IMR-90 (cell line): ENCODE data around the gene POLR3A. TPM values are rescaled to one million over a fixed set of nuclear protein-coding genes. Genes with fewer than 3 reads are reported as not detected.

Source experiments
- ATAC-seq: fragments of 200-7000 bp; cut with Tn5 transposase; 2 replicates; pipeline ENCODE4 v1.9.1; 2020; ENCODE audit warnings: low read depth, mild to moderate bottlenecking, moderate library complexity
- BruUV-seq: library from RNA; stranded (reverse); fragments of 400-500 nt; replicated peaks from 2 replicates; lab custom pipeline; 2021; lab: Mats Ljungman, UMichigan
- CTCF ChIA-PET: fragments of 300-600 bp; formaldehyde crosslinking; extraction: SDS; loops from one replicate; lab custom pipeline; 2021; ENCODE audit warnings: antibody characterized with exemption; lab: Yijun Ruan, JAX
- POLR2A ChIA-PET: fragments of 300-600 bp; sonication (Branson Sonifier 250); formaldehyde crosslinking; loops from one replicate; lab custom pipeline; 2022; ENCODE audit warnings: antibody characterized with exemption; ENCODE audit not compliant: unreplicated experiment; lab: Charles Lee
- DNase-seq: peaks from one replicate; pipeline ENCODE4 v3.0.0; 2013
- H2AFZ ChIP-seq: replicated peaks from 2 replicates; pipeline ENCODE3; 2013; ENCODE audit warnings: low read length, mild to moderate bottlenecking; ENCODE audit not compliant: poor library complexity
- H2AK5ac ChIP-seq: 2 replicates; pipeline ENCODE4 v1.6.1; 2013; ENCODE audit warnings: low read depth, low read length, inconsistent platforms
- H2AK9ac ChIP-seq: replicated peaks from 2 replicates; pipeline ENCODE3; 2013; ENCODE audit warnings: mild to moderate bottlenecking, low read depth, low read length, moderate library complexity; ENCODE audit not compliant: poor library complexity
- H2BK120ac ChIP-seq: 2 replicates; pipeline ENCODE4 v1.6.1; 2013; ENCODE audit warnings: low read depth, low read length, inconsistent platforms
- H2BK15ac ChIP-seq: 3 replicates; pipeline ENCODE4 v1.6.1; 2013; ENCODE audit warnings: low read depth, low read length, inconsistent platforms
- H2BK20ac ChIP-seq: 2 replicates; pipeline ENCODE4 v1.6.1; 2013; ENCODE audit warnings: low read depth, mild to moderate bottlenecking, inconsistent platforms, low read length, moderate library complexity
- H2BK5ac ChIP-seq: 2 replicates; pipeline ENCODE4 v1.6.1; 2013; ENCODE audit warnings: mild to moderate bottlenecking, low read depth, low read length, inconsistent platforms; ENCODE audit not compliant: poor library complexity, severe bottlenecking
- H3K14ac ChIP-seq: replicated peaks from 2 replicates; pipeline ENCODE4 v1.6.1; 2013; ENCODE audit warnings: low read depth, low read length, inconsistent platforms
- H3K18ac ChIP-seq: 2 replicates; pipeline ENCODE4 v1.6.1; 2013; ENCODE audit warnings: low read depth, low read length, control low read depth
- H3K23ac ChIP-seq: 2 replicates; pipeline ENCODE4 v1.6.1; 2013; ENCODE audit warnings: low read depth, low read length, inconsistent platforms
- H3K27ac ChIP-seq: 2 replicates; pipeline ENCODE4 v1.5.1; 2013; ENCODE audit warnings: mild to moderate bottlenecking, control low read depth, low read length; ENCODE audit not compliant: insufficient read depth
- H3K27me3 ChIP-seq: 2 replicates; pipeline ENCODE4 v1.6.1; 2013; ENCODE audit warnings: low read length; ENCODE audit not compliant: control insufficient read depth, insufficient read depth
- H3K36me3 ChIP-seq: 2 replicates; pipeline ENCODE4 v1.6.1; 2013; ENCODE audit warnings: low read length, mixed read lengths; ENCODE audit not compliant: control insufficient read depth, insufficient read depth
- H3K4ac ChIP-seq: 2 replicates; pipeline ENCODE4 v1.6.1; 2013; ENCODE audit warnings: low read depth, low read length, inconsistent platforms
- H3K4me1 ChIP-seq: 2 replicates; pipeline ENCODE4 v1.6.1; 2013; ENCODE audit warnings: low read length, mixed read lengths; ENCODE audit not compliant: control insufficient read depth, insufficient read depth
- H3K4me2 ChIP-seq: 2 replicates; pipeline ENCODE4 v1.6.1; 2013; ENCODE audit warnings: low read depth, mild to moderate bottlenecking, control low read depth, low read length, moderate library complexity
- H3K4me3 ChIP-seq: 2 replicates; pipeline ENCODE4 v1.5.1; 2013; ENCODE audit warnings: low read depth, mild to moderate bottlenecking, control low read depth, low read length, moderate library complexity; ENCODE audit not compliant: insufficient read depth
- H3K56ac ChIP-seq: 2 replicates; pipeline ENCODE4 v1.6.1; 2013; ENCODE audit warnings: low read length, inconsistent platforms; ENCODE audit not compliant: insufficient read depth; ENCODE audit errors: extremely low read depth
- H3K79me1 ChIP-seq, 2 experiments: 2 replicates each; pipeline ENCODE4 v1.6.1; 2013; ENCODE audit warnings: low read length in 2 of 2, inconsistent platforms in 1 of 2, low read depth in 1 of 2
- H3K9ac ChIP-seq: 2 replicates; pipeline ENCODE4 v1.6.1; 2013; ENCODE audit warnings: low read depth, low read length, control low read depth
- H3K9me1 ChIP-seq: 2 replicates; pipeline ENCODE4 v1.6.1; 2013; ENCODE audit warnings: low read length, inconsistent platforms; ENCODE audit not compliant: insufficient read depth
- H3K9me3 ChIP-seq: 2 replicates; pipeline ENCODE4 v1.6.1; 2013; ENCODE audit warnings: low read length; ENCODE audit not compliant: control insufficient read depth, insufficient read depth
- H4K20me1 ChIP-seq: 2 replicates; pipeline ENCODE4 v1.6.1; 2013; ENCODE audit warnings: low read length, inconsistent platforms; ENCODE audit not compliant: insufficient read depth
- H4K5ac ChIP-seq: 2 replicates; pipeline ENCODE4 v1.6.1; 2013; ENCODE audit warnings: mild to moderate bottlenecking, low read depth, low read length, control low read depth
- H4K8ac ChIP-seq, 2 experiments: 2 replicates each; pipeline ENCODE4 v1.6.1; 2013; ENCODE audit warnings: low read depth in 2 of 2, low read length in 2 of 2, control low read depth in 1 of 2, inconsistent platforms in 1 of 2
- H4K91ac ChIP-seq: 2 replicates; pipeline ENCODE4 v1.6.1; 2013; ENCODE audit warnings: low read depth, low read length, inconsistent platforms; ENCODE audit not compliant: insufficient read depth
- BHLHE40 ChIP-seq: fragments of 150-350 bp; IDR thresholded peaks from 2 replicates; pipeline ENCODE4 v1.6.1; 2016; ENCODE audit warnings: mild to moderate bottlenecking, low read depth, low read length
- CEBPB ChIP-seq: IDR thresholded peaks from 2 replicates; pipeline ENCODE4 v1.6.1; 2012; ENCODE audit warnings: low read depth, low read length, improper control_type of control experiment
- CHD1 ChIP-seq: IDR thresholded peaks from 2 replicates; pipeline ENCODE4 v1.6.1; 2012; ENCODE audit warnings: low read depth, low read length, improper control_type of control experiment
- CTCF ChIP-seq: conservative IDR thresholded peaks from 2 replicates; pipeline ENCODE4 v1.5.1; 2012; ENCODE audit warnings: mild to moderate bottlenecking, low read depth, low read length, improper control_type of control experiment
- FOS ChIP-seq: fragments of 150-350 bp; IDR thresholded peaks from 2 replicates; pipeline ENCODE4 v1.6.1; 2016; ENCODE audit warnings: low read depth, low read length
- MAFK ChIP-seq: IDR thresholded peaks from 2 replicates; pipeline ENCODE4 v1.6.1; 2012; ENCODE audit warnings: low read depth, low read length, improper control_type of control experiment
- POLR2A ChIP-seq: IDR thresholded peaks from 2 replicates; pipeline ENCODE4 v1.6.1; 2012; ENCODE audit warnings: mild to moderate bottlenecking, low read depth, low read length
- RAD21 ChIP-seq: IDR thresholded peaks from 2 replicates; pipeline ENCODE4 v1.6.1; 2012; ENCODE audit warnings: low read length, improper control_type of control experiment
- RCOR1 ChIP-seq: IDR thresholded peaks from 2 replicates; pipeline ENCODE4 v1.6.1; 2012; ENCODE audit warnings: mild to moderate bottlenecking, low read length, improper control_type of control experiment; ENCODE audit not compliant: insufficient replicate concordance
- RFX5 ChIP-seq: IDR thresholded peaks from 2 replicates; pipeline ENCODE4 v1.8.0; 2012; ENCODE audit warnings: low read depth, mild to moderate bottlenecking, low read length, moderate library complexity
- SMC3 ChIP-seq: fragments of 150-350 bp; IDR thresholded peaks from 2 replicates; pipeline ENCODE4 v1.6.1; 2016; ENCODE audit warnings: low read depth, mild to moderate bottlenecking, antibody characterized with exemption, low read length, moderate library complexity
- WGBS, 2 experiments: methylation state at CpG; one replicate each; pipeline versions ENCODE4 v1.1.5 to v1.1.7; 2013; ENCODE audit warnings: missing lambda C conversion rate in 2 of 2; ENCODE audit not compliant: insufficient read length in 1 of 2; ENCODE audit errors: extremely low coverage in 2 of 2; 5-methylcytosine and 5-hydroxymethylcytosine counted together
- dilution Hi-C: fragments of 300-500 bp; cut with HindIII; formaldehyde crosslinking; loops from one replicate; pipeline ENCODE4 v1.14.3; 2018; ENCODE audit warnings: low sequenced_read_pairs; ENCODE audit not compliant: unreplicated experiment
- in situ Hi-C: fragments of 300-500 bp; cut with MboI; formaldehyde crosslinking; loops from 3 replicates; pipeline ENCODE4 v1.14.3; 2019; ENCODE audit warnings: low sequenced_read_pairs, inconsistent platforms, mixed read lengths
- intact Hi-C: fragments of 100-400 bp; cut with micrococcal nuclease; formaldehyde crosslinking; loops from 2 replicates; pipeline ENCODE4 v1.10.0; 2022
- polyA plus RNA-seq, 3 experiments: library from polyadenylated mRNA; depleted of rRNA; stranded (reverse); fragments of >200 nt; gene quantifications; 2 replicates each; pipeline ENCODE4 v1.2.3, GENCODE V29; 2012; ENCODE audit warnings: low replicate concordance in 1 of 3
- total RNA-seq: library from RNA; depleted of rRNA; stranded (reverse); fragments of >200 nt; gene quantifications from 2 replicates; pipeline ENCODE4 v1.2.3, GENCODE V29; 2012
- TF ChIP-seq, protein P1 (sequence below): fragments of 150-350 bp; IDR thresholded peaks from 2 replicates; pipeline ENCODE4 v1.6.1; 2016; ENCODE audit warnings: low read depth, mild to moderate bottlenecking, low read length, moderate library complexity, borderline replicate concordance

The POLR3A gene
- total and polyA plus RNA-seq, 2 of the 4 experiments (the other 2 are of a cell fraction): 11.9 to 24.4 TPM

- Histone ChIP-seq H4K8ac (no peak overlapping the region), H2BK5ac (no peak overlapping the region), H2AK9ac (no peak overlapping the region), H2AK5ac (no peak overlapping the region), H4K91ac (no peak overlapping the region), H2BK15ac (no peak overlapping the region), H2BK120ac (no peak overlapping the region), H3K18ac (no peak overlapping the region), H2AFZ (no peak overlapping the region), H3K4me3 (no peak overlapping the region), H3K4me2 (no peak overlapping the region), H3K9ac (no peak overlapping the region), H3K14ac (no peak overlapping the region), H3K27me3 (no peaks in the 10 kb centered on the region), H3K4me1 (peaks cover 1% of the 10 kb centered on the region; the same call in 1 of the 2 replicates), H2BK20ac (no peak overlapping the region), H3K56ac (no peak overlapping the region), H3K23ac (no peak overlapping the region), H3K4ac (no peak overlapping the region), H3K9me3 (peaks cover 3% of the 10 kb centered on the region), H3K79me1 (no peaks in the 10 kb centered on the region), H4K20me1 (no peaks in the 10 kb centered on the region), H3K36me3 (no peaks in the 10 kb centered on the region), H4K5ac (no peak overlapping the region), H3K27ac (no peak overlapping the region), H3K9me1 (no peaks in the 10 kb centered on the region)
- ChIA-PET POLR2A (no interaction called here), CTCF (no interaction called here)
- no peak for ATAC-seq
- dilution Hi-C loops: no loop called here
- 67% methylated on average over 3 of the region's 7 CpGs; no CpG with 5 or more reads in 1 of the 2 experiments for WGBS, 2 experiments
- no peak for DNase-seq
- in situ Hi-C loops: no loop called here
- BruUV-seq: no TSS peak
- intact Hi-C loops: no loop called here
- TF ChIP-seq RAD21 (no peak), BHLHE40 (no peak), FOS (no peak), POLR2A (no peak), CHD1 (no peak), RFX5 (no peak), SMC3 (no peak), CEBPB (no peak), RCOR1 (no peak), CTCF (no peak), MAFK (no peak)
- TF ChIP-seq, protein P1, sequence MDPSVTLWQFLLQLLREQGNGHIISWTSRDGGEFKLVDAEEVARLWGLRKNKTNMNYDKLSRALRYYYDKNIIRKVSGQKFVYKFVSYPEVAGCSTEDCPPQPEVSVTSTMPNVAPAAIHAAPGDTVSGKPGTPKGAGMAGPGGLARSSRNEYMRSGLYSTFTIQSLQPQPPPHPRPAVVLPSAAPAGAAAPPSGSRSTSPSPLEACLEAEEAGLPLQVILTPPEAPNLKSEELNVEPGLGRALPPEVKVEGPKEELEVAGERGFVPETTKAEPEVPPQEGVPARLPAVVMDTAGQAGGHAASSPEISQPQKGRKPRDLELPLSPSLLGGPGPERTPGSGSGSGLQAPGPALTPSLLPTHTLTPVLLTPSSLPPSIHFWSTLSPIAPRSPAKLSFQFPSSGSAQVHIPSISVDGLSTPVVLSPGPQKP: no peak
These were observed 66.8 kb downstream of the POLR3A start for GRCh38 chr10:77962350-77963146.
